MCF 10A (cell line): ENCODE data around the gene RNF220. TPM values are rescaled to one million over a fixed set of nuclear protein-coding genes. Genes with fewer than 3 reads are reported as not detected.
A peak's percentile ranks its signal among the peaks of the same experiment; 100 is the strongest.

Experiments used
- BruUV-seq: library from RNA; stranded (reverse); fragments of 400-500 nt; replicated peaks from 2 replicates; lab custom pipeline; 2021; lab: Mats Ljungman, UMichigan
- CTCF ChIA-PET: fragments of 300-600 bp; sonication (Branson Sonifier 250); formaldehyde crosslinking; extraction: SDS; loops from one replicate; lab custom pipeline; 2021; ENCODE audit warnings: antibody characterized with exemption, inconsistent platforms; lab: Yijun Ruan, JAX
- POLR2A ChIA-PET: fragments of 300-600, 350-650 bp; sonication (Branson Sonifier 250); formaldehyde crosslinking; extraction: SDS; loops from one replicate; lab custom pipeline; 2020; ENCODE audit warnings: antibody characterized with exemption, inconsistent platforms; lab: Yijun Ruan, JAX
- DNase-seq: peaks from one replicate; pipeline ENCODE4 v3.0.0-alpha.2; 2018; ENCODE audit not compliant: unreplicated experiment
- H3K27ac Mint-ChIP-seq: one replicate; pipeline ENCODE4 v1.8.0; 2022; ENCODE audit warnings: mild to moderate bottlenecking, low read depth, mixed read lengths; ENCODE audit not compliant: unreplicated experiment
- H3K27me3 Mint-ChIP-seq: one replicate; pipeline ENCODE4 v1.8.0; 2022; ENCODE audit warnings: mixed read lengths; ENCODE audit not compliant: insufficient read depth, unreplicated experiment
- H3K36me3 Mint-ChIP-seq: one replicate; pipeline ENCODE4 v1.8.0; 2022; ENCODE audit warnings: mild to moderate bottlenecking, moderate library complexity, mixed read lengths; ENCODE audit not compliant: insufficient read depth, unreplicated experiment
- H3K4me1 Mint-ChIP-seq: one replicate; pipeline ENCODE4 v1.8.0; 2022; ENCODE audit warnings: mixed read lengths; ENCODE audit not compliant: insufficient read depth, unreplicated experiment
- H3K4me3 Mint-ChIP-seq: one replicate; pipeline ENCODE4 v1.8.0; 2022; ENCODE audit warnings: mild to moderate bottlenecking, moderate library complexity, mixed read lengths; ENCODE audit not compliant: unreplicated experiment
- H3K9me3 Mint-ChIP-seq: one replicate; pipeline ENCODE4 v1.8.0; 2022; ENCODE audit warnings: mixed read lengths; ENCODE audit not compliant: unreplicated experiment
- intact Hi-C: fragments of 100-400 bp; cut with micrococcal nuclease; formaldehyde crosslinking; loops from 2 replicates; pipeline ENCODE4 v1.14.1; 2022
- total RNA-seq: library from RNA; stranded (reverse); gene quantifications from 2 replicates; pipeline ENCODE4 v1.2.3, GENCODE V29; 2022
- TF ChIP-seq, protein P1 (sequence below): fragments of 200-600 bp; IDR thresholded peaks from one replicate; pipeline ENCODE4 v1.8.0; 2022; ENCODE audit warnings: antibody characterized with exemption, mild to moderate bottlenecking; ENCODE audit not compliant: unreplicated experiment

RNF220 gene
- total RNA-seq, 1 experiment from 2014 or later: 67.1 TPM

GRCh38 chr1:44436401-44437106 is 31.5 kb downstream of the RNF220 start:
- H3K27ac Mint-ChIP-seq: no peak overlapping the region
- peaks cover 5% of the 10 kb centered on the region for H3K36me3 Mint-ChIP-seq
- intact Hi-C loops: no loop called here
- H3K27me3 Mint-ChIP-seq: no peaks in the 10 kb centered on the region
- TF ChIP-seq, protein P1, sequence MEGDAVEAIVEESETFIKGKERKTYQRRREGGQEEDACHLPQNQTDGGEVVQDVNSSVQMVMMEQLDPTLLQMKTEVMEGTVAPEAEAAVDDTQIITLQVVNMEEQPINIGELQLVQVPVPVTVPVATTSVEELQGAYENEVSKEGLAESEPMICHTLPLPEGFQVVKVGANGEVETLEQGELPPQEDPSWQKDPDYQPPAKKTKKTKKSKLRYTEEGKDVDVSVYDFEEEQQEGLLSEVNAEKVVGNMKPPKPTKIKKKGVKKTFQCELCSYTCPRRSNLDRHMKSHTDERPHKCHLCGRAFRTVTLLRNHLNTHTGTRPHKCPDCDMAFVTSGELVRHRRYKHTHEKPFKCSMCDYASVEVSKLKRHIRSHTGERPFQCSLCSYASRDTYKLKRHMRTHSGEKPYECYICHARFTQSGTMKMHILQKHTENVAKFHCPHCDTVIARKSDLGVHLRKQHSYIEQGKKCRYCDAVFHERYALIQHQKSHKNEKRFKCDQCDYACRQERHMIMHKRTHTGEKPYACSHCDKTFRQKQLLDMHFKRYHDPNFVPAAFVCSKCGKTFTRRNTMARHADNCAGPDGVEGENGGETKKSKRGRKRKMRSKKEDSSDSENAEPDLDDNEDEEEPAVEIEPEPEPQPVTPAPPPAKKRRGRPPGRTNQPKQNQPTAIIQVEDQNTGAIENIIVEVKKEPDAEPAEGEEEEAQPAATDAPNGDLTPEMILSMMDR: no peak
- H3K9me3 Mint-ChIP-seq: no peaks in the 10 kb centered on the region
- no peak overlapping the region for H3K4me3 Mint-ChIP-seq
- DNase-seq: no peak
- POLR2A ChIA-PET: interaction anchor here (0.6 to 2.1 kb wide), 5 partner anchors 11 to 71 kb away, joined by 3 to 6 read pairs (median 4); no protein-coding TSS in a partner anchor
- no peaks in the 10 kb centered on the region for H3K4me1 Mint-ChIP-seq
- CTCF ChIA-PET: interaction anchor here (0.7 to 1.5 kb wide), 2 partner anchors 8 to 11 kb away, joined by 3 to 5 read pairs; no protein-coding TSS in a partner anchor
- no TSS peak for BruUV-seq

DNA sequence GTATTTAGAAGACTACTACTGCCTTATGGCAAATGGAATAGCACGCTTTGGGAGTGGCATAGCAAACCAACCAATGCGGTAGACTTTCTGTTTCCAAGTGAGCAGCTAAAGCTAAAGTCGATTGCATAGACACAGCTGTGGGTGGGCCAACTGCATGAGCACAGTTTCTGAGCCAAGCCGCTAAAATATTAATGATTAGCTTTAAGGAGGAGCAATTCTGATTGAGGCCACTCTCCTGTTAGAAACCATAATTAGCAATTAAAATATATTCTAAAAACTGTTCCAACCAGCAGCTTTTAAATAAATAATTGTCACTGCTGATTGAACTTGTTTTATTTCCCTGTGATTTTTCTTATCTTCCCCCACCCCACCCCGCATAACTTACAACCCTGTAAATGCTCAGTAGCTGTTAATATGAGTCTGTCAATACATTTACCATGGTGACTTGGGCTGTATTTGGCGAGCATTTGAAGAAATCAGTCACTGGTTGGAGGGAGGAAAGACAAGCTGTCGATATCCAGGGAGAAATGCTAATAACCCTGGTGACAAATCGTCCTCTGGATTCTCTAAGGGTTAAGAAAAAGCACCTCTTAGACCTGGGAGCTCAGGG is 32.2 kb downstream of the RNF220 start:
- peaks cover 5% of the 10 kb centered on the region for H3K36me3 Mint-ChIP-seq
- DNase-seq: no peak
- no peak overlapping the region for H3K27ac Mint-ChIP-seq
- BruUV-seq: no TSS peak
- TF ChIP-seq, protein P1: no peak
- no peaks in the 10 kb centered on the region for H3K27me3 Mint-ChIP-seq
- H3K4me1 Mint-ChIP-seq: no peaks in the 10 kb centered on the region
- POLR2A ChIA-PET: interaction anchor here (0.6 to 3.5 kb wide), 4 partner anchors 10 to 117 kb away, joined by 3 to 11 read pairs (median 5); no protein-coding TSS in a partner anchor
- no peak overlapping the region for H3K4me3 Mint-ChIP-seq
- intact Hi-C loops: no loop called here
- CTCF ChIA-PET: interaction anchor here (0.6 to 2.6 kb wide), 4 partner anchors 9 to 595 kb away, joined by 3 to 6 read pairs (median 4); no protein-coding TSS in a partner anchor
- no peaks in the 10 kb centered on the region for H3K9me3 Mint-ChIP-seq

DNA sequence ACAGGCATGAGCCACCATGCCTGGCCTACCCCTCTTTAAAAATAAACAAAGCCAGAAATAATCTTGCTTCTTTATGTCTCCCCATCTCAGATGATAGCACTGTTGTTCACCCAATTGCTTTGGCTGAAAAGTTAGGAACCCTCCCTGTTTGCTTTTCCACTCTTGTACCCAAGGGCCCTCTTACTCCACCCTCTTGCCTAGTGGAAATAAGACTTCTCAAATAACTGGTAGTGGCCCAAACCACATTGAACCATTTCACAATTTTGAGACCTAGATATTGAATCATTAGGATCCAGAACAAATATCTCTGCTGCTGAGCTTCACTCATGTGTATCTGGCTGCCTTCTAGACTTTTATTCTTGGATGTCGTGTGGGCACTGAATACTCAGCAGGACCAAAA is 37.7 kb downstream of the RNF220 start:
- peaks cover 18% of the 10 kb centered on the region for H3K4me1 Mint-ChIP-seq
- DNase-seq: peak; percentile 43
- intact Hi-C loops: no loop called here
- H3K27me3 Mint-ChIP-seq: no peaks in the 10 kb centered on the region
- ChIA-PET POLR2A (no interaction called here), CTCF (interaction anchor here (1.0 kb wide), 1 partner anchor 15 kb away, joined by 3 read pairs; no protein-coding TSS in a partner anchor)
- no peak overlapping the region for H3K4me3 Mint-ChIP-seq
- peaks cover 7% of the 10 kb centered on the region for H3K9me3 Mint-ChIP-seq
- peak overlapping the region; percentile 21 for H3K27ac Mint-ChIP-seq
- BruUV-seq: no TSS peak
- peaks cover 5% of the 10 kb centered on the region for H3K36me3 Mint-ChIP-seq
- TF ChIP-seq, protein P1: no peak
